Hepatocyte (in vitro differentiated cells): ENCODE results near the gene PDE11A.

Source experiments
- EZH2 ChIP-seq: fragments of 200-600 bp; sonication (generic); IDR thresholded peaks from 2 replicates; pipeline ENCODE4 v1.6.1; 2016; ENCODE audit warnings: antibody characterized with exemption, mild to moderate bottlenecking, borderline replicate concordance
- EZH2phosphoT487 ChIP-seq: fragments of 200-600 bp; sonication (generic); IDR thresholded peaks from one replicate; pipeline ENCODE4 v1.6.1; 2018; ENCODE audit warnings: antibody characterized with exemption, mild to moderate bottlenecking, low read depth, moderate library complexity; ENCODE audit not compliant: unreplicated experiment, severe bottlenecking
- TF ChIP-seq, protein P1 (sequence below): fragments of 200-600 bp; sonication (generic); IDR thresholded peaks from 2 replicates; pipeline ENCODE4 v1.5.1; 2016; ENCODE audit warnings: antibody characterized with exemption, mild to moderate bottlenecking; ENCODE audit not compliant: poor library complexity

DNA sequence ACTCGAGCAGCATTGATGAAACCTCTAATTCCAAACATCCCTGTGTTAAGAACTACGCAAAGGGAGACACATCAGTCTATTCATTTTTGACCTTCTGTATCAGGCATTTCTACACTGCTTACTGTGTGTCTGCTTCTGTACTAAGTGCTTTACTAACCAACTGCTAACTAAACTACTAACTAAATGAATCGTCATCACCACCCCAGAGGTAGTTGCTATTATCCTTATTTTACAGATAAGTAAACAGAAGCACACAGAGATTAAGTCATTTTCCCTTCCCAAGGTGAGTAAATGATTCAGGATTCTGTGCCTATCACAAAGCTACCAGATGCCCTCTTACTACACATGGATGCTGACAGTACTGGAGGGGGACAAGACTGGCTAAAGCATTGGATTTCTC is 395.9 kb downstream of the PDE11A start:
- TF ChIP-seq, protein P1, sequence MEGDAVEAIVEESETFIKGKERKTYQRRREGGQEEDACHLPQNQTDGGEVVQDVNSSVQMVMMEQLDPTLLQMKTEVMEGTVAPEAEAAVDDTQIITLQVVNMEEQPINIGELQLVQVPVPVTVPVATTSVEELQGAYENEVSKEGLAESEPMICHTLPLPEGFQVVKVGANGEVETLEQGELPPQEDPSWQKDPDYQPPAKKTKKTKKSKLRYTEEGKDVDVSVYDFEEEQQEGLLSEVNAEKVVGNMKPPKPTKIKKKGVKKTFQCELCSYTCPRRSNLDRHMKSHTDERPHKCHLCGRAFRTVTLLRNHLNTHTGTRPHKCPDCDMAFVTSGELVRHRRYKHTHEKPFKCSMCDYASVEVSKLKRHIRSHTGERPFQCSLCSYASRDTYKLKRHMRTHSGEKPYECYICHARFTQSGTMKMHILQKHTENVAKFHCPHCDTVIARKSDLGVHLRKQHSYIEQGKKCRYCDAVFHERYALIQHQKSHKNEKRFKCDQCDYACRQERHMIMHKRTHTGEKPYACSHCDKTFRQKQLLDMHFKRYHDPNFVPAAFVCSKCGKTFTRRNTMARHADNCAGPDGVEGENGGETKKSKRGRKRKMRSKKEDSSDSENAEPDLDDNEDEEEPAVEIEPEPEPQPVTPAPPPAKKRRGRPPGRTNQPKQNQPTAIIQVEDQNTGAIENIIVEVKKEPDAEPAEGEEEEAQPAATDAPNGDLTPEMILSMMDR, result no peak
- no peak for TF ChIP-seq EZH2
- TF ChIP-seq EZH2phosphoT487, result no peak
